Activated B cell treated with CpG ODN at 0.5 μM for 24 hours (primary cell): Measurements from ENCODE around the gene HJURP. TPM values are rescaled to one million over a fixed set of nuclear protein-coding genes. Genes with fewer than 3 reads are reported as not detected.

Source experiments
- ATAC-seq: fragments of 200-7000 bp; cut with Tn5 transposase; one replicate; pipeline ENCODE4 v1.10.0; 2021; ENCODE audit warnings: low read depth, mild to moderate bottlenecking, moderate library complexity
- CTCF ChIA-PET: fragments of 350-600 bp; sonication (Branson Sonifier 250); formaldehyde crosslinking; loops from one replicate; lab custom pipeline; 2021; ENCODE audit warnings: antibody characterized with exemption; lab: Charles Lee
- POLR2A ChIA-PET: fragments of 350-600 bp; sonication (Branson Sonifier 250); formaldehyde crosslinking; loops from one replicate; lab custom pipeline; 2021; ENCODE audit warnings: antibody characterized with exemption; lab: Charles Lee
- DNase-seq: peaks from one replicate; pipeline ENCODE4 v3.0.0; 2022
- H3K27ac Mint-ChIP-seq: one replicate; pipeline ENCODE4 v1.8.0; 2020; ENCODE audit warnings: mixed read lengths
- H3K27me3 Mint-ChIP-seq: one replicate; pipeline ENCODE4 v1.8.0; 2021; ENCODE audit warnings: mixed read lengths
- H3K36me3 Mint-ChIP-seq: one replicate; pipeline ENCODE4 v1.8.0; 2021; ENCODE audit warnings: low read depth, mixed read lengths
- H3K4me1 Mint-ChIP-seq: one replicate; pipeline ENCODE4 v1.8.0; 2021; ENCODE audit warnings: mixed read lengths
- H3K4me3 Mint-ChIP-seq: one replicate; pipeline ENCODE4 v1.8.0; 2020; ENCODE audit warnings: mild to moderate bottlenecking, mixed read lengths
- H3K9me3 Mint-ChIP-seq: one replicate; pipeline ENCODE4 v1.8.0; 2020; ENCODE audit warnings: mixed read lengths
- CTCF ChIP-seq: fragments of 200-600 bp; IDR thresholded peaks from one replicate; pipeline ENCODE4 v1.8.0; 2022; ENCODE audit warnings: antibody characterized with exemption, mild to moderate bottlenecking
- intact Hi-C: fragments of 100-400 bp; cut with micrococcal nuclease; formaldehyde crosslinking; loops from one replicate; pipeline ENCODE4 v1.15.1; 2024
- total RNA-seq: library from RNA; stranded (reverse); gene quantifications from 2 replicates; pipeline ENCODE4 v1.2.3, GENCODE V29; 2022

Gene HJURP
- total RNA-seq, 1 donor from 2014 or later = 1.5 TPM

DNA sequence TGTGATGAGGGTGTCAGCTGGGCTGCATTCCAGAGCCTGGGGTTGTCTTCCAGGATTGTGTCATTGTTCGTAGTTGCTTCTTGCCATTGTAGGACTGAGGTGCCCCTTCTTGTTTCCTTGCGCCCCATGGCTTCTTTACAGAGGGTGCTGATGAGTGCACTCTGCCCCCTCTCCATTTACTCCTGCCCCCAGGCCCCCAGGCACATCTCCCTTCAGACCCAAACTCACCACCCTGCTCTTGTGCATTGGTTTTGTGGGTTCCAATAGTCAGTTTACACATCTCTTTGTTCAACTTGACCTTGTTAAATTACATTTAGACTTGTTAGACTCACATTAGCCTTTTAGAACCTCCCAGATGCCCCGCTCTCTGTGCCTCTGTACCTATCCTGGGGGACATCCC is 33.1 kb downstream of the HJURP start:
- Mint-ChIP-seq H3K36me3 (no peaks in the 10 kb centered on the region), H3K9me3 (no peaks in the 10 kb centered on the region), H3K4me3 (no peak overlapping the region), H3K27me3 (peaks cover 15% of the 10 kb centered on the region), H3K27ac (no peak overlapping the region), H3K4me1 (no peaks in the 10 kb centered on the region)
- DNase-seq (no peak), ATAC-seq (no peak)
- ChIA-PET CTCF (no interaction called here), POLR2A (no interaction called here)
- intact Hi-C loops = no loop called here
- TF ChIP-seq CTCF = no peak

DNA sequence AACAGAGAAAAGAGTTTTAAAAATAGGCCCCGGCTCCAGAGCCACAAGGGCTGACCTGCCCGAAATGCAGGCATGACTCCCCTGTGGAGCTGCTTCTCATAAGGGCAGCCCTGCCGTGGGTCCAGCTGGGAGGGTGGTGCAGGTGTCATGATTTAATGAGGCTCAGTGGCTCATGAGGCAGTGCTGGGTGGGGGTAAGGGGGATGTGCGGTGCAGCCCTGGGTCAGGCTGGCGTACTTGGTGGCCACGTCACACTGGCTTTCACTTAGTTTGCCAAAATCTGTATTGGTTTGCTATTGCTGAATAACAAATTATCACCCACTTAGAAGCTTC is 33.6 kb downstream of the HJURP start:
- DNase-seq = no peak
- Mint-ChIP-seq H3K4me1 (no peaks in the 10 kb centered on the region), H3K27ac (no peak overlapping the region), H3K9me3 (no peaks in the 10 kb centered on the region), H3K36me3 (no peaks in the 10 kb centered on the region), H3K4me3 (no peak overlapping the region), H3K27me3 (peaks cover 19% of the 10 kb centered on the region)
- TF ChIP-seq CTCF = no peak
- intact Hi-C loops = no loop called here
- no peak for ATAC-seq
- ChIA-PET POLR2A (no interaction called here), CTCF (no interaction called here)

- no peaks in the 10 kb centered on the region for H3K36me3 Mint-ChIP-seq
- no peaks in the 10 kb centered on the region for H3K4me1 Mint-ChIP-seq
- DNase-seq = no peak
- no peak for TF ChIP-seq CTCF
- intact Hi-C loops = no loop called here
- H3K27me3 Mint-ChIP-seq = peaks cover 17% of the 10 kb centered on the region
- POLR2A ChIA-PET = no interaction called here
- H3K9me3 Mint-ChIP-seq = no peaks in the 10 kb centered on the region
- H3K4me3 Mint-ChIP-seq = no peak overlapping the region
- ATAC-seq = no peak
- no peak overlapping the region for H3K27ac Mint-ChIP-seq
- CTCF ChIA-PET = no interaction called here
These were observed 34.2 kb downstream of the HJURP start for GRCh38 chr2:233819884-233820773.

GRCh38 chr2:233818639-233819621 is 35.4 kb downstream of the HJURP start:
- H3K4me3 Mint-ChIP-seq = no peak overlapping the region
- H3K4me1 Mint-ChIP-seq = no peaks in the 10 kb centered on the region
- H3K27me3 Mint-ChIP-seq = peaks cover 20% of the 10 kb centered on the region
- DNase-seq (no peak), ATAC-seq (no peak)
- H3K9me3 Mint-ChIP-seq = no peaks in the 10 kb centered on the region
- no peak for TF ChIP-seq CTCF
- ChIA-PET CTCF (no interaction called here), POLR2A (no interaction called here)
- intact Hi-C loops = no loop called here
- H3K27ac Mint-ChIP-seq = no peak overlapping the region
- H3K36me3 Mint-ChIP-seq = no peaks in the 10 kb centered on the region
